K562 (cell line): ENCODE data around the gene TNC. TPM values are rescaled to one million over a fixed set of nuclear protein-coding genes. Genes with fewer than 3 reads are reported as not detected.

Experiments used
- ATAC-seq: fragments of 200-7000 bp; cut with Tn5 transposase; 3 replicates; pipeline ENCODE4 v1.9.1; 2020; ENCODE audit warnings: moderate library complexity
- BruUV-seq: library from RNA; stranded (reverse); fragments of 400-500 nt; replicated peaks from 2 replicates; lab custom pipeline; 2021; lab: Mats Ljungman, UMichigan
- CTCF ChIA-PET: fragments of 300-600 bp; formaldehyde crosslinking; extraction: SDS; loops from one replicate; lab custom pipeline; 2021; ENCODE audit warnings: low intra/inter-chr PET ratio; lab: Yijun Ruan, JAX
- POLR2A ChIA-PET: fragments of 300-600, 350-650 bp; sonication (Branson Sonifier 250); formaldehyde crosslinking; extraction: SDS; loops from one replicate; lab custom pipeline; 2021; ENCODE audit warnings: antibody characterized with exemption, inconsistent platforms; lab: Yijun Ruan, JAX
- DNase-seq, 4 experiments: peaks; one replicate each; pipeline versions ENCODE4 v3.0.0 to v3.0.0-alpha.2; 2011 to 2018; ENCODE audit warnings: low spot score in 3 of 4, mixed read lengths in 3 of 4; ENCODE audit errors: extremely low read depth in 1 of 4
- FAIRE-seq: peaks from 2 replicates; lab custom pipeline; 2011; peaks lifted over from hg19 to GRCh38; lab: Jason Lieb, UNC
- H2AFZ ChIP-seq: 2 replicates; pipeline ENCODE4 v1.6.0; 2011; ENCODE audit warnings: low read depth, low read length, control low read depth, inconsistent platforms
- H3K27ac ChIP-seq: fragments of 200-600 bp; 3 replicates; pipeline ENCODE4 v1.8.0; 2011; ENCODE audit warnings: low read depth, mild to moderate bottlenecking, control low read depth, inconsistent platforms, low read length, moderate library complexity, mixed read lengths; ENCODE audit errors: extremely low read depth
- H3K27me3 ChIP-seq, 2 experiments: fragments of 300-600 bp in 1 of 2; 2 replicates in 1 of 2; 3 replicates in 1 of 2; pipeline versions ENCODE4 v1.6.0 to v1.8.0; 2011; ENCODE audit warnings: inconsistent platforms in 2 of 2, low read length in 2 of 2, mild to moderate bottlenecking in 1 of 2, mixed read lengths in 1 of 2, moderate library complexity in 1 of 2; ENCODE audit not compliant: control insufficient read depth in 2 of 2, insufficient read depth in 2 of 2
- H3K36me3 ChIP-seq: fragments of 300-600 bp; 3 replicates; pipeline ENCODE4 v1.8.0; 2011; ENCODE audit warnings: mild to moderate bottlenecking, low read length, inconsistent platforms; ENCODE audit not compliant: control insufficient read depth, insufficient read depth
- H3K4me1 ChIP-seq, 2 experiments: fragments of 200-600 bp in 1 of 2; replicated peaks in 1 of 2; 2 replicates in 1 of 2; 3 replicates in 1 of 2; pipeline versions ENCODE4 v1.5.1 to v1.8.0; 2011; ENCODE audit warnings: inconsistent platforms in 2 of 2, low read length in 2 of 2, mild to moderate bottlenecking in 1 of 2, mixed read lengths in 1 of 2, moderate library complexity in 1 of 2; ENCODE audit not compliant: control insufficient read depth in 2 of 2, insufficient read depth in 2 of 2
- H3K4me2 ChIP-seq: 2 replicates; pipeline ENCODE4 v1.6.1; 2011; ENCODE audit warnings: low read length, control low read depth, inconsistent platforms, mixed read lengths; ENCODE audit not compliant: insufficient read depth
- H3K4me3 ChIP-seq: fragments of 200-600 bp; sonication (generic), shearing (Covaris generic); 2 replicates; pipeline ENCODE4 v1.5.1; 2016; ENCODE audit warnings: control low read depth, inconsistent platforms
- H3K79me2 ChIP-seq: fragments of 200-600 bp; 3 replicates; pipeline ENCODE4 v1.8.0; 2011; ENCODE audit warnings: low read length, inconsistent platforms; ENCODE audit not compliant: control insufficient read depth, insufficient read depth
- H3K9ac ChIP-seq, 2 experiments: 2 replicates each; pipeline versions ENCODE4 v1.6.0 to v1.6.1; 2011; ENCODE audit warnings: low read depth in 2 of 2, low read length in 2 of 2, control low read depth in 1 of 2, inconsistent platforms in 1 of 2, mild to moderate bottlenecking in 1 of 2, mixed read lengths in 1 of 2; ENCODE audit not compliant: insufficient read depth in 1 of 2
- H3K9me1 ChIP-seq: one replicate; pipeline ENCODE4 v1.6.0; 2011; ENCODE audit warnings: inconsistent platforms, mild to moderate bottlenecking, low read length, moderate library complexity; ENCODE audit not compliant: control insufficient read depth, insufficient read depth
- H3K9me3 ChIP-seq: replicated peaks from 2 replicates; pipeline ENCODE4 v1.5.1; 2011; ENCODE audit warnings: low read depth, low read length, inconsistent platforms; ENCODE audit not compliant: control insufficient read depth, insufficient read depth
- H4K20me1 ChIP-seq: replicated peaks from 2 replicates; pipeline ENCODE4 v1.6.1; 2011; ENCODE audit warnings: low read length, inconsistent platforms, mixed read lengths; ENCODE audit not compliant: control insufficient read depth, insufficient read depth
- NCOA2 ChIP-seq, 2 experiments: fragments of 450-650 bp; IDR thresholded peaks; 2 replicates each; pipeline ENCODE4 v1.6.1; 2018; ENCODE audit warnings: mild to moderate bottlenecking in 2 of 2, moderate library complexity in 1 of 2; ENCODE audit not compliant: partially characterized antibody in 2 of 2
- SMAD2 ChIP-seq: fragments of 150-350 bp; IDR thresholded peaks from 2 replicates; pipeline ENCODE4 v1.6.1; 2014; ENCODE audit warnings: low read depth, mild to moderate bottlenecking, low read length
- ZNF121 ChIP-seq: sonication (generic); formaldehyde crosslinking; conservative IDR thresholded peaks from 2 replicates; pipeline ENCODE4 v1.8.0; 2022; ENCODE audit warnings: missing genetic modification reagents
- ZNF23 ChIP-seq: fragments of 250-450 bp; sonication (Bioruptor Pico); IDR thresholded peaks from 2 replicates; pipeline ENCODE4 v1.4.0; 2020; ENCODE audit warnings: mild to moderate bottlenecking
- ZNF232 ChIP-seq: sonication (generic); formaldehyde crosslinking; IDR thresholded peaks from 2 replicates; pipeline ENCODE4 v1.8.0; 2022; ENCODE audit warnings: mild to moderate bottlenecking, missing genetic modification reagents
- WGBS: fragments of 100-300 bp; shearing (Covaris generic); methylation state at CpG from one replicate; pipeline ENCODE4 v1.1.6; 2016; ENCODE audit warnings: low coverage, mixed read lengths; ENCODE audit not compliant: insufficient coverage; ENCODE audit errors: missing lambda C conversion rate; 5-methylcytosine and 5-hydroxymethylcytosine counted together
- in situ Hi-C: fragments of 300-500 bp; cut with MboI; formaldehyde crosslinking; loops from 4 replicates; pipeline ENCODE4 v1.15.0; 2018; ENCODE audit warnings: inconsistent platforms, mixed read lengths
- intact Hi-C: fragments of 100-400 bp; cut with micrococcal nuclease; formaldehyde crosslinking; loops from 2 replicates; pipeline ENCODE4 v1.14.2; 2022
- polyA plus RNA-seq, 8 experiments: library from polyadenylated mRNA; depleted of rRNA in 4 of 8; stranded (reverse) in 5 of 8; unstranded in 3 of 8; fragments of >200 nt; fragmentation: Nextera tagmentation in 2 of 8; fragmentation: Illumina TruSeq in 1 of 8; extraction: Ambion mirVana in 2 of 8; extraction: Trizol in 1 of 8; gene quantifications; 2 replicates each; pipeline versions ENCODE4 v1.2.1 to v1.2.3, GENCODE V29; 2011 to 2014; ENCODE audit warnings: inconsistent platforms in 1 of 8, missing spikeins in 1 of 8
- total RNA-seq, 7 experiments: library from RNA; depleted of rRNA in 6 of 7; stranded (reverse); fragments of >200 nt in 6 of 7; fragmentation: Illumina TruSeq in 2 of 7; extraction: Trizol in 2 of 7; gene quantifications; 2 replicates each; pipeline versions ENCODE4 v1.2.1 to v1.2.3, GENCODE V29; 2011 to 2021; ENCODE audit warnings: low replicate concordance in 1 of 7
- TF ChIP-seq, protein P1 (sequence below), 3 experiments: IDR thresholded peaks in 2 of 3; conservative IDR thresholded peaks in 1 of 3; 2 replicates each; pipeline ENCODE4 v1.5.1; 2011 to 2012; ENCODE audit warnings: low read length in 3 of 3, mild to moderate bottlenecking in 3 of 3, control low read depth in 2 of 3, improper control_type of control experiment in 1 of 3, inconsistent platforms in 1 of 3, low read depth in 1 of 3, mixed read lengths in 1 of 3, moderate library complexity in 1 of 3; ENCODE audit not compliant: insufficient read depth in 2 of 3

Gene TNC
- total and polyA plus RNA-seq, 9 of the 15 experiments (the other 6 are each of a cell fraction or from before 2014, with no cell fraction given): under 0.01 to 0.29 TPM; not detected in 7

DNA sequence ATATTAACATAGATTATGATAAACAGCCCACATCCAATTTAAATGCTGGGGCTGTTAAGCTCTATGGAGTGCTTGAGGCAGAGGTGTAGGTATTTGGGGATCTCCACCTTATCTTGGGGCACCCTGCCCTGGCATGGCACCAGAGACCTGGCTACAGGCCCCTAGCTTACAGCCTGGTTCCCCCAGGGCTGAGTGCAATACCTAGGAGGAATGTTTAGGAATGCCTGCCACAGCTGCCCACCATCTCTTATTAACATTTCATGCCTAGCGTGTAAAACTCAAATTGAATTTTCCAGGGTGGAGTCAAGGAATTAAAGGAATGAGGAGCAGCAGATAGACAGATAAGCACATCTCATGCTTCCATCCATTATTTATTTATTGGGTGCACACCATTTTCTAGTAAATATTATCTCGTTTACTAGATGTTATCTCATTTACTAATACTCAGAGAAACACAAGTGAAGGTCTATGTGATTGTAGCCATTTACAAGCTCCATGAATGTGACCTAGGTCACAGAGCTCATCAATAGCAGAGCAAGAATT lies 131.9 kb downstream of the TNC start:
- no peak for FAIRE-seq
- ChIA-PET CTCF (no interaction called here), POLR2A (no interaction called here)
- no peak for ATAC-seq
- H3K9me3 ChIP-seq: no peaks in the 10 kb centered on the region
- no peak overlapping the region for H2AFZ ChIP-seq
- H3K27ac ChIP-seq: no peak overlapping the region
- in situ Hi-C loops: no loop called here
- no peaks in the 10 kb centered on the region for H3K79me2 ChIP-seq
- BruUV-seq: no TSS peak
- no peaks in the 10 kb centered on the region for H3K36me3 ChIP-seq
- H4K20me1 ChIP-seq: no peaks in the 10 kb centered on the region
- no peak overlapping the region for H3K9ac ChIP-seq
- no peaks in the 10 kb centered on the region for H3K4me1 ChIP-seq
- intact Hi-C loops: no loop called here
- no peak for TF ChIP-seq ZNF232 (CRISPR knock-in tag)
- TF ChIP-seq ZNF121 (CRISPR knock-in tag): no peak
- TF ChIP-seq ZNF23 (CRISPR knock-in tag): no peak
- no peak for TF ChIP-seq SMAD2
- no peak for TF ChIP-seq NCOA2 (IDR thresholded peaks at IDR 0.05; ENCODE audit: partially characterized antibody in 2 of 2)
- TF ChIP-seq, protein P1, sequence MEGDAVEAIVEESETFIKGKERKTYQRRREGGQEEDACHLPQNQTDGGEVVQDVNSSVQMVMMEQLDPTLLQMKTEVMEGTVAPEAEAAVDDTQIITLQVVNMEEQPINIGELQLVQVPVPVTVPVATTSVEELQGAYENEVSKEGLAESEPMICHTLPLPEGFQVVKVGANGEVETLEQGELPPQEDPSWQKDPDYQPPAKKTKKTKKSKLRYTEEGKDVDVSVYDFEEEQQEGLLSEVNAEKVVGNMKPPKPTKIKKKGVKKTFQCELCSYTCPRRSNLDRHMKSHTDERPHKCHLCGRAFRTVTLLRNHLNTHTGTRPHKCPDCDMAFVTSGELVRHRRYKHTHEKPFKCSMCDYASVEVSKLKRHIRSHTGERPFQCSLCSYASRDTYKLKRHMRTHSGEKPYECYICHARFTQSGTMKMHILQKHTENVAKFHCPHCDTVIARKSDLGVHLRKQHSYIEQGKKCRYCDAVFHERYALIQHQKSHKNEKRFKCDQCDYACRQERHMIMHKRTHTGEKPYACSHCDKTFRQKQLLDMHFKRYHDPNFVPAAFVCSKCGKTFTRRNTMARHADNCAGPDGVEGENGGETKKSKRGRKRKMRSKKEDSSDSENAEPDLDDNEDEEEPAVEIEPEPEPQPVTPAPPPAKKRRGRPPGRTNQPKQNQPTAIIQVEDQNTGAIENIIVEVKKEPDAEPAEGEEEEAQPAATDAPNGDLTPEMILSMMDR (IDR thresholded peaks at IDR 0.05 in 2 of 3, conservative IDR thresholded peaks at IDR 0.05 in 1 of 3; ENCODE audit: insufficient read depth in 2 of 3, low read depth in 1 of 3, low read length in 3 of 3): no peak
- 0% methylated on average over 2 of the region's 2 CpGs for WGBS
- H3K27me3 ChIP-seq: no peaks in the 10 kb centered on the region
- no peak for DNase-seq
- H3K9me1 ChIP-seq: no peaks in the 10 kb centered on the region
- no peak overlapping the region for H3K4me3 ChIP-seq
- H3K4me2 ChIP-seq: no peak overlapping the region
